K562 (cell line): Measurements from ENCODE around the gene NLRP12. TPM values are rescaled to one million over a fixed set of nuclear protein-coding genes. Genes with fewer than 3 reads are reported as not detected.

Source experiments
- ATAC-seq: fragments of 200-7000 bp; cut with Tn5 transposase; 3 replicates; pipeline ENCODE4 v1.9.1; 2020; ENCODE audit warnings: moderate library complexity
- BruUV-seq: library from RNA; stranded (reverse); fragments of 400-500 nt; replicated peaks from 2 replicates; lab custom pipeline; 2021; lab: Mats Ljungman, UMichigan
- CTCF ChIA-PET: fragments of 300-600 bp; formaldehyde crosslinking; extraction: SDS; loops from one replicate; lab custom pipeline; 2021; ENCODE audit warnings: low intra/inter-chr PET ratio; lab: Yijun Ruan, JAX
- POLR2A ChIA-PET: fragments of 300-600, 350-650 bp; sonication (Branson Sonifier 250); formaldehyde crosslinking; extraction: SDS; loops from one replicate; lab custom pipeline; 2021; ENCODE audit warnings: antibody characterized with exemption, inconsistent platforms; lab: Yijun Ruan, JAX
- DNase-seq, 4 experiments: peaks; one replicate each; pipeline versions ENCODE4 v3.0.0 to v3.0.0-alpha.2; 2011 to 2018; ENCODE audit warnings: low spot score in 3 of 4, mixed read lengths in 3 of 4; ENCODE audit errors: extremely low read depth in 1 of 4
- FAIRE-seq: peaks from 2 replicates; lab custom pipeline; 2011; peaks lifted over from hg19 to GRCh38; lab: Jason Lieb, UNC
- H2AFZ ChIP-seq: 2 replicates; pipeline ENCODE4 v1.6.0; 2011; ENCODE audit warnings: low read depth, low read length, control low read depth, inconsistent platforms
- H3K27ac ChIP-seq: fragments of 200-600 bp; 3 replicates; pipeline ENCODE4 v1.8.0; 2011; ENCODE audit warnings: low read depth, mild to moderate bottlenecking, control low read depth, inconsistent platforms, low read length, moderate library complexity, mixed read lengths; ENCODE audit errors: extremely low read depth
- H3K27me3 ChIP-seq, 2 experiments: fragments of 300-600 bp in 1 of 2; 2 replicates in 1 of 2; 3 replicates in 1 of 2; pipeline versions ENCODE4 v1.6.0 to v1.8.0; 2011; ENCODE audit warnings: inconsistent platforms in 2 of 2, low read length in 2 of 2, mild to moderate bottlenecking in 1 of 2, mixed read lengths in 1 of 2, moderate library complexity in 1 of 2; ENCODE audit not compliant: control insufficient read depth in 2 of 2, insufficient read depth in 2 of 2
- H3K36me3 ChIP-seq: fragments of 300-600 bp; 3 replicates; pipeline ENCODE4 v1.8.0; 2011; ENCODE audit warnings: mild to moderate bottlenecking, low read length, inconsistent platforms; ENCODE audit not compliant: control insufficient read depth, insufficient read depth
- H3K4me1 ChIP-seq, 2 experiments: fragments of 200-600 bp in 1 of 2; replicated peaks in 1 of 2; 2 replicates in 1 of 2; 3 replicates in 1 of 2; pipeline versions ENCODE4 v1.5.1 to v1.8.0; 2011; ENCODE audit warnings: inconsistent platforms in 2 of 2, low read length in 2 of 2, mild to moderate bottlenecking in 1 of 2, mixed read lengths in 1 of 2, moderate library complexity in 1 of 2; ENCODE audit not compliant: control insufficient read depth in 2 of 2, insufficient read depth in 2 of 2
- H3K4me2 ChIP-seq: 2 replicates; pipeline ENCODE4 v1.6.1; 2011; ENCODE audit warnings: low read length, control low read depth, inconsistent platforms, mixed read lengths; ENCODE audit not compliant: insufficient read depth
- H3K4me3 ChIP-seq: fragments of 200-600 bp; sonication (generic), shearing (Covaris generic); 2 replicates; pipeline ENCODE4 v1.5.1; 2016; ENCODE audit warnings: control low read depth, inconsistent platforms
- H3K79me2 ChIP-seq: fragments of 200-600 bp; 3 replicates; pipeline ENCODE4 v1.8.0; 2011; ENCODE audit warnings: low read length, inconsistent platforms; ENCODE audit not compliant: control insufficient read depth, insufficient read depth
- H3K9ac ChIP-seq, 2 experiments: 2 replicates each; pipeline versions ENCODE4 v1.6.0 to v1.6.1; 2011; ENCODE audit warnings: low read depth in 2 of 2, low read length in 2 of 2, control low read depth in 1 of 2, inconsistent platforms in 1 of 2, mild to moderate bottlenecking in 1 of 2, mixed read lengths in 1 of 2; ENCODE audit not compliant: insufficient read depth in 1 of 2
- H3K9me1 ChIP-seq: one replicate; pipeline ENCODE4 v1.6.0; 2011; ENCODE audit warnings: inconsistent platforms, mild to moderate bottlenecking, low read length, moderate library complexity; ENCODE audit not compliant: control insufficient read depth, insufficient read depth
- H3K9me3 ChIP-seq: replicated peaks from 2 replicates; pipeline ENCODE4 v1.5.1; 2011; ENCODE audit warnings: low read depth, low read length, inconsistent platforms; ENCODE audit not compliant: control insufficient read depth, insufficient read depth
- H4K20me1 ChIP-seq: replicated peaks from 2 replicates; pipeline ENCODE4 v1.6.1; 2011; ENCODE audit warnings: low read length, inconsistent platforms, mixed read lengths; ENCODE audit not compliant: control insufficient read depth, insufficient read depth
- E2F6 ChIP-seq, 2 experiments: IDR thresholded peaks; 2 replicates each; pipeline ENCODE4 v1.6.1; 2011; ENCODE audit warnings: borderline replicate concordance in 1 of 2, control low read depth in 1 of 2, low read depth in 1 of 2, low read length in 1 of 2, mild to moderate bottlenecking in 1 of 2, mixed read lengths in 1 of 2, moderate library complexity in 1 of 2; ENCODE audit not compliant: insufficient read depth in 1 of 2, insufficient read length in 1 of 2, poor library complexity in 1 of 2, severe bottlenecking in 1 of 2; ENCODE audit errors: extremely low read depth in 1 of 2
- MITF ChIP-seq: IDR thresholded peaks from 2 replicates; pipeline ENCODE4 v1.6.1; 2014; ENCODE audit warnings: antibody characterized with exemption
- NCOA6 ChIP-seq: fragments of 450-650 bp; IDR thresholded peaks from 2 replicates; pipeline ENCODE4 v1.6.1; 2017; ENCODE audit warnings: mild to moderate bottlenecking
- PHF8 ChIP-seq: fragments of 200-600 bp; sonication (generic); IDR thresholded peaks from 2 replicates; pipeline ENCODE4 v1.6.1; 2012; ENCODE audit warnings: mixed run types, mild to moderate bottlenecking, inconsistent platforms, low read length, moderate library complexity, borderline replicate concordance
- PRPF4 ChIP-seq: fragments of 200-400 bp; formaldehyde crosslinking; IDR thresholded peaks from one replicate; pipeline ENCODE4 v1.6.1; 2017; ENCODE audit warnings: low read length, low read depth, mild to moderate bottlenecking; ENCODE audit not compliant: insufficient read depth, poor library complexity, severe bottlenecking
- ZBTB33 ChIP-seq: sonication (generic); formaldehyde crosslinking; IDR thresholded peaks from 2 replicates; pipeline ENCODE4 v1.8.1; 2023; ENCODE audit warnings: mild to moderate bottlenecking, missing genetic modification reagents
- ZFX ChIP-seq: sonication (generic); formaldehyde crosslinking; IDR thresholded peaks from 2 replicates; pipeline ENCODE4 v1.8.0; 2022; ENCODE audit warnings: mild to moderate bottlenecking, missing genetic modification reagents, moderate library complexity
- ZNF134 ChIP-seq: fragments of 250-450 bp; sonication (Bioruptor Pico); conservative IDR thresholded peaks from 2 replicates; pipeline ENCODE4 v1.4.0; 2020
- ZNF518B ChIP-seq: fragments of 250-450 bp; sonication (Bioruptor Pico); IDR thresholded peaks from 2 replicates; pipeline ENCODE4 v1.5.0; 2021; ENCODE audit warnings: mild to moderate bottlenecking, moderate library complexity
- ZNF586 ChIP-seq: fragments of 450-650 bp; formaldehyde crosslinking; conservative IDR thresholded peaks from 2 replicates; pipeline ENCODE4 v1.4.0; 2020; ENCODE audit warnings: mild to moderate bottlenecking, moderate library complexity
- WGBS: fragments of 100-300 bp; shearing (Covaris generic); methylation state at CpG from one replicate; pipeline ENCODE4 v1.1.6; 2016; ENCODE audit warnings: low coverage, mixed read lengths; ENCODE audit not compliant: insufficient coverage; ENCODE audit errors: missing lambda C conversion rate; 5-methylcytosine and 5-hydroxymethylcytosine counted together
- in situ Hi-C: fragments of 300-500 bp; cut with MboI; formaldehyde crosslinking; loops from 4 replicates; pipeline ENCODE4 v1.15.0; 2018; ENCODE audit warnings: inconsistent platforms, mixed read lengths
- intact Hi-C: fragments of 100-400 bp; cut with micrococcal nuclease; formaldehyde crosslinking; loops from 2 replicates; pipeline ENCODE4 v1.14.2; 2022
- polyA plus RNA-seq, 8 experiments: library from polyadenylated mRNA; depleted of rRNA in 4 of 8; stranded (reverse) in 5 of 8; unstranded in 3 of 8; fragments of >200 nt; fragmentation: Nextera tagmentation in 2 of 8; fragmentation: Illumina TruSeq in 1 of 8; extraction: Ambion mirVana in 2 of 8; extraction: Trizol in 1 of 8; gene quantifications; 2 replicates each; pipeline versions ENCODE4 v1.2.1 to v1.2.3, GENCODE V29; 2011 to 2014; ENCODE audit warnings: inconsistent platforms in 1 of 8, missing spikeins in 1 of 8
- total RNA-seq, 7 experiments: library from RNA; depleted of rRNA in 6 of 7; stranded (reverse); fragments of >200 nt in 6 of 7; fragmentation: Illumina TruSeq in 2 of 7; extraction: Trizol in 2 of 7; gene quantifications; 2 replicates each; pipeline versions ENCODE4 v1.2.1 to v1.2.3, GENCODE V29; 2011 to 2021; ENCODE audit warnings: low replicate concordance in 1 of 7

The NLRP12 gene
- total and polyA plus RNA-seq, 9 of the 15 experiments (the other 6 are each of a cell fraction or from before 2014, with no cell fraction given), result not detected

GRCh38 chr19:53865918-53866864 lies 42.1 kb upstream of the NLRP12 start:
- peaks cover 9 to 24% of the 10 kb centered on the region in 2 experiments; a peak in 3 of 5 replicates for H3K27me3 ChIP-seq
- H4K20me1 ChIP-seq, result 0 out of 2 replicates have a peak, but pooled peaks cover 5% of the 10 kb centered on the region
- peaks cover 26% of the 10 kb centered on the region for H3K79me2 ChIP-seq
- peak; percentile 41 to 46 (median 43) for DNase-seq
- peaks cover 6% of the 10 kb centered on the region; the same call in 2 of the 3 replicates for H3K36me3 ChIP-seq
- WGBS, result 56% methylated on average over 15 of the region's 50 CpGs
- FAIRE-seq, result no peak
- H3K9me1 ChIP-seq, result peaks cover 4% of the 10 kb centered on the region
- H3K27ac ChIP-seq, result peak overlapping the region; percentile 76; the same call in 1 of the 3 replicates
- POLR2A ChIA-PET, result interaction anchor here (0.7 to 2.6 kb wide), 2 partner anchors 10 to 12 kb away, joined by 3 to 27 read pairs; no protein-coding TSS in a partner anchor
- no TSS peak for BruUV-seq
- no peaks in the 10 kb centered on the region for H3K9me3 ChIP-seq
- no peak for ATAC-seq
- H3K4me1 ChIP-seq, result peaks cover 22 to 46% of the 10 kb centered on the region in 2 experiments; a peak in 4 of 5 replicates
- peak overlapping the region; percentile 40; the same call in 1 of the 2 replicates for H2AFZ ChIP-seq
- intact Hi-C loops, result no loop called here
- in situ Hi-C loops, result no loop called here
- no peak overlapping the region for H3K4me3 ChIP-seq
- H3K4me2 ChIP-seq, result no peak overlapping the region
- CTCF ChIA-PET, result no interaction called here
- H3K9ac ChIP-seq, result peak overlapping the region in 1 of 2 experiments; percentile 84; a peak in 2 of 4 replicates
- TF ChIP-seq ZBTB33 (peak; percentile 50; the same call in 1 of the 2 replicates), ZFX (CRISPR knock-in tag) (peak; percentile 60), E2F6 (IDR thresholded peaks at IDR 0.05; ENCODE audit: borderline replicate concordance in 1 of 2, extremely low read depth in 1 of 2, insufficient read depth in 1 of 2, insufficient read length in 1 of 2, low read depth in 1 of 2, low read length in 1 of 2, poor library complexity in 1 of 2, severe bottlenecking in 1 of 2) (peak in 1 of 2 experiments; percentile 10), ZNF518B (CRISPR knock-in tag) (no peak), ZNF586 (CRISPR knock-in tag) (no peak), PRPF4 (no peak), ZNF134 (no peak), NCOA6 (no peak), PHF8 (0 out of 2 replicates have a peak, but pooled peaks have one; percentile 23), MITF (no peak)
